ENCODE measurements around the gene FAM83G.

FAM83G gene

DNA sequence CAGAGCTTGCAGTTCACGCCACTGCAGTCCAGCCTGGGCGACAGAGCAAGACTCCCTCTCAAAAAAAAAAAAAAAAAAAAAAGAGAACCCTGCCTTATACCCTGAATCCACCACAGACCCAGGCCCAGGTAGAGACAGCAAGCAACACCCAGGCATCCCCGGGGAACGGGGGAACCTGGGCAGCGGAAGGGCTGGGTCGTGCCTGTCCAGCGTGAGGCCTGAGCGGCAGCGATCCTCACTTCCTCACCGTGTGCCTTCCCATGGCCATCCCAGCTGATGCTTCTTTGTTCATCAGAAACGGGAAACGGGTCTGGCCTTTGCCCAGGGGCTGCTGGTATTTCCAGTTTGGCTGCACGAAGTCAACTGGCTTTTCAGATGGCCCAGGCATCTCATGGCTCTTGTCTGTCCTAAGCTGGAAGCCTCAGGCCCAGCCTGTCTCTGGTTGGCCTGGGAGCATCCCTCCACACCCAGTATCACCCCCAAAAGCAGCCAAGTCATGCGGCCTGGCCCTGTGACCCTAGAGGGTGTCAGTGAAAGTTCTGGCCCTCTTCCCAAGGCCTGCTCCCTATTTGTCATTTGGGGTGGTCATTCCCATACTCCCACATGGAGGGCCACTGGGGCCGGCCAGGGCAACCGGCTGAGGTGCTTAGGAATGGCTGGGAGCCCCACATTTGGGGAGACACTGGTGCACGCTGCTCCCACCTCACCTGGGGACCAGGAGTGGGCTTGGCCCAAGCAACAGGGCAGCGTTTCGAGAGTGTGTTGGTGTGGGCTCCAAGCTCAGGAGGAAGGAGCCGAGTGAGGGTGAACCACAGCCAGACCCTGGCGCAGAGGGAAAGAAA is 20.1 kb downstream of the FAM83G start:
- H3K4me3 ChIP-seq (ENCODE audit: low read depth, low read length): no peak overlapping the region
- TF ChIP-seq, protein P1, sequence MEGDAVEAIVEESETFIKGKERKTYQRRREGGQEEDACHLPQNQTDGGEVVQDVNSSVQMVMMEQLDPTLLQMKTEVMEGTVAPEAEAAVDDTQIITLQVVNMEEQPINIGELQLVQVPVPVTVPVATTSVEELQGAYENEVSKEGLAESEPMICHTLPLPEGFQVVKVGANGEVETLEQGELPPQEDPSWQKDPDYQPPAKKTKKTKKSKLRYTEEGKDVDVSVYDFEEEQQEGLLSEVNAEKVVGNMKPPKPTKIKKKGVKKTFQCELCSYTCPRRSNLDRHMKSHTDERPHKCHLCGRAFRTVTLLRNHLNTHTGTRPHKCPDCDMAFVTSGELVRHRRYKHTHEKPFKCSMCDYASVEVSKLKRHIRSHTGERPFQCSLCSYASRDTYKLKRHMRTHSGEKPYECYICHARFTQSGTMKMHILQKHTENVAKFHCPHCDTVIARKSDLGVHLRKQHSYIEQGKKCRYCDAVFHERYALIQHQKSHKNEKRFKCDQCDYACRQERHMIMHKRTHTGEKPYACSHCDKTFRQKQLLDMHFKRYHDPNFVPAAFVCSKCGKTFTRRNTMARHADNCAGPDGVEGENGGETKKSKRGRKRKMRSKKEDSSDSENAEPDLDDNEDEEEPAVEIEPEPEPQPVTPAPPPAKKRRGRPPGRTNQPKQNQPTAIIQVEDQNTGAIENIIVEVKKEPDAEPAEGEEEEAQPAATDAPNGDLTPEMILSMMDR (IDR thresholded peaks at IDR 0.05; ENCODE audit: borderline replicate concordance, insufficient read depth, low read depth, low read length): no peak

DNA sequence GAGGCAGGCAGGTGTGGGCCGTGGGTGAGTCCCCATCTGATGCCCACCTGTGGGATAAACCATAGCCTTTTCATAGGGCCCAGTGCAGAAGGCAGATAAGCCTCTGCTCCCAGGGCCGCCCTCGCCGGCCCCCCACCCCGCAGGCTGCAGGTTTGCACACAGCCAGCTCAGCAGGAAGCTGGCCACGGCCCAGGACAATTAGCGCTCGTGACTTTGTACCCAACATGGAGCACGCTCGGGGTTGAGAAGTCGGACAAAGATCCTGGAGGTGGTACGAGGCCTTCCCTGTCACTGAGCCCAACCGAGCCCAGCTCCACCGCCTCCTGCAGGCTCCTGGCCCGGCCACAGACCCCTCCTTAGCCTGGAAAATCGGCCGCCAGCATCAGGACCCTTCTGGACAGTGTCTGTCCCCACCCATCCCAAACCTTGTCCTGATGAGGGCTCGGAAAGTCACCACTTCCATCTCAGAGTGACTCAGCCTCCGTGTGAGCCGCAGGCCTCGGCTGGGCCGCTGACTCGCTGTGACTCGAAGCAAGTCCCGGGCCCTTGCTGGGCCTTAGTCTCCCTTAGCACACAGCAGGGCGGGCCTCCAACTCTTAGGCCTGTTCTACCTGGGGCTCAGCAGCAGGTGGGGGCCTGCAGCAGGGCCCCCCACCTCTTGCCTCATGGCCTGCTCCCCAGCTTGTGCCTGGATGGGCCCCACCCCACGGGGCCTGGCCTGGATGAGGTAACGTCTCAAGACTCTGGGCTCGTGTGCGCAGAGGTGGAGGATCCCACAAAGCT is 22.7 kb downstream of the FAM83G start:
- TF ChIP-seq, protein P1 (IDR thresholded peaks at IDR 0.05; ENCODE audit: borderline replicate concordance, insufficient read depth, low read depth, low read length): no peak
- H3K4me3 ChIP-seq (ENCODE audit: low read depth, low read length): no peak overlapping the region

DNA sequence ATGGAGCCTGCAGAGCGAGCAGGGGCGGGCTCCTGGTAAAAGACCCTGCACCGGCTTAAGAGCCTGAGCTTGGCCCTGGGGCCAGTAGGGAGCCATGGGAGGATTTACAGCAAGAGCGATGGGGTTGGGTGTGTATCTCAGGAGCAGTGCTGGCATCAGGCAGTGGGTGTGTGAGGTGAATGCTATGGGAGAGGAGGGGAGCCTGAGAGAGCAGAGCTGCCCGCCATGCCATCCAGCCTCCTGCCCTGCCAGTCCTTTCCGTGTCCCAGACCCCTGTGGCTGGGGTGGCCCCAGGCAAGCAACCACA is 23.3 kb downstream of the FAM83G start:
- TF ChIP-seq, protein P1 (IDR thresholded peaks at IDR 0.05; ENCODE audit: borderline replicate concordance, insufficient read depth, low read depth, low read length): no peak
- no peak overlapping the region for H3K4me3 ChIP-seq (ENCODE audit: low read depth, low read length)

DNA sequence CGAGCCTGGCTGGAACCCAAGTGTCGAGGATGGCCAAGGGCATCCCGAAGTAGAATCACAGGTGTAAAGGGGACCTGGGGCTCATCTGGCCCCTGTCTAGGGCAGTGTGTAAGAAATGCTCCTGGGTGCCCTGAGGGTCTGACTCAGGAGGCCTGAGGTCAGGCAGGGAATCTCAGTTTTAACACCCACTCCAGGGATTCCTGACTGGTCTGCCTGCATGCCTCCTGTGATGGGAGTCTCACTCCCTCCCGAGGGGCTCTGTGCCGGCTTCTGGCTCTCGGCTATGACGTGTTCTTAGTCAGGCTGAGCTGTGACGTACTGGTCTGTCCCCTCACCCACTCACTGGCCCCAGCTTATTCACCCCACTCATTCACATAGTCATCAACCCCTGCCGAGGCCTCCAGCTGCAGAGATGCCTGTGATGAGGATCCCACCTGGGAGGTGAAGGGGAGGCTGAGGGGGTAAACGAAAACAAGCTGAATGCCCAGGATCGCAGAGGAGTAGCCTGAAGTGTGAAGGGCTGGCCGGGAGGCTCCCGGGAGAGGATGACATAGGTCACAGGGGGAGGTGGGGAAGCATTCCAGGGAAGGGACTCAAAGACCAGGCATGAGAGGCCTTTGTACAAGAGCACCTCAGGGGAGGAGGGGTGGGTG is 23.8 kb downstream of the FAM83G start:
- no peak overlapping the region for H3K4me3 ChIP-seq (ENCODE audit: low read depth, low read length)
- TF ChIP-seq, protein P1 (IDR thresholded peaks at IDR 0.05; ENCODE audit: borderline replicate concordance, insufficient read depth, low read depth, low read length): no peak

DNA sequence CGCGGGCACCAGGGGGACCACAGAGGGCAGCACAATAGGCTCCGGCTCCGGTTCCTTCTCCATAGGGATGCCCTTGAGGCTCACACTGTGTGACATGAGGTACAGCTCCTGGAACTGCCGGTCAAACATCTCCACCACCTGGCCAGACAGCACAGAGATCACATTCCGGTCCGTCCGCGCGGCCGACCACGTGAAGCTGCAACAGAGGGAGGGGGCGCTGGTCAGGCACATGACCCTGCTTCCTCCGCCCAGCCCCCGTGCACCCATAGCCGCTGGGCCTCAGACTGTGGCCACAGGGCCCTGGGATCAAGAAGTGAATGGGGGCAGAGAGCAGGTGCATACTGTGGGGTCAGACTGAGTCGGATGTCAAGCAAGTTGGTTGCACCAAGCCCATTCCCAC is 25.9 kb downstream of the FAM83G start:
- no peak overlapping the region for H3K4me3 ChIP-seq (ENCODE audit: low read depth, low read length)
- TF ChIP-seq, protein P1 (IDR thresholded peaks at IDR 0.05; ENCODE audit: borderline replicate concordance, insufficient read depth, low read depth, low read length): no peak

DNA sequence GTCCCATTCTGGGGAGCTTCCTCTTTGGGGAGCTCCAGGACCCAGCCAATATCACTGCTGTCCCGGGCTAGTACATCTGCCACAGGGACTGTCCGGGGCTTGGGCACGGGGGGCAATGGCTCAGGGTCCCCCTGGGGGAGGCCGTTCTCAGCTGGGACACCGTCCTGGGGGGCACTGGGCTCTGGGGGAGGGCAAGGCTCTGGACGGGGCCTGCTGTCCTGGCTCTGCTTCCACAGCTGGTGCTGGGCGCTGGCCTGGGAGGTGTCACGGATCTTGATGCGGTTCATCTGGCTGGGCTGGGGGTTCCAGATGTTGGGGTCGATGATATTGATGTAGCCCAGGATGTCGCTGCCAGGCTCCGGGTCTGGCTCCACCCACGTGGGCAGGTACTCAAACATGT is 26.5 kb downstream of the FAM83G start:
- H3K4me3 ChIP-seq (ENCODE audit: low read depth, low read length): no peak overlapping the region
- TF ChIP-seq, protein P1 (IDR thresholded peaks at IDR 0.05; ENCODE audit: borderline replicate concordance, insufficient read depth, low read depth, low read length): no peak
